A549 treated with dexamethasone at 1 μM for 4 hours (cell line): ENCODE measurements around the gene PDCL2. TPM values are rescaled to one million over a fixed set of nuclear protein-coding genes. Genes with fewer than 3 reads are reported as not detected.

ENCODE experiments used
- total RNA-seq: library from RNA; stranded (reverse); fragments of 200-300 nt; extraction: Qiagen RNA extraction; gene quantifications from 5 replicates; pipeline ENCODE4 v1.2.3, GENCODE V29; 2022

PDCL2 gene
- not detected in 5 replicates for total RNA-seq

DNA sequence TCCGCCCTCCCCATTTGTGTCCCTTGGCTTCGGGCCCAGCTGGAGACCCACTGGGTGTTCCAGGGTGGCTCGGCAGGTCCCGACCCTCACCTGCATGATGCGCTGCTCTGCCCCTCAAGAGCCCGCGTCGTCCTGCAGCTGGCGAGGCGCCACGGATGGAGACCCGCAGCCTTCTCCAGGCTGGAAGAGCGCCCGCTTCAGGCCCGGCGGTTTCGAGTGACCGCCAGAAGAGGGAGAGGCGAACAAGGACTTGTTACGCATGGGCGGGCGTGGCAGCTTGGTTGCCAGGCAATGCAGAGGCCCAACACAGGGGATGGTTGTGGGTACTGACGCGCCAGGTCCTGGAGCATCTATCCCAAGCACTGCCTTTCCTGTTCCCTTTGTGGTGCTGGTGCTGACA, at the start of gene PDCL2:
Gene PDCL2 (minus strand): TSS at position 232 of the 400 bp plus-strand sequence. CDS start 136 bp downstream, at position 96.

GRCh38 chr4:55635741-55636655, 44.0 kb upstream of the PDCL2 start, which contains the start of gene NMU:
NMU (minus strand) TSS chr4:55636298; CDS start chr4:55636192, 106 bp downstream.

DNA sequence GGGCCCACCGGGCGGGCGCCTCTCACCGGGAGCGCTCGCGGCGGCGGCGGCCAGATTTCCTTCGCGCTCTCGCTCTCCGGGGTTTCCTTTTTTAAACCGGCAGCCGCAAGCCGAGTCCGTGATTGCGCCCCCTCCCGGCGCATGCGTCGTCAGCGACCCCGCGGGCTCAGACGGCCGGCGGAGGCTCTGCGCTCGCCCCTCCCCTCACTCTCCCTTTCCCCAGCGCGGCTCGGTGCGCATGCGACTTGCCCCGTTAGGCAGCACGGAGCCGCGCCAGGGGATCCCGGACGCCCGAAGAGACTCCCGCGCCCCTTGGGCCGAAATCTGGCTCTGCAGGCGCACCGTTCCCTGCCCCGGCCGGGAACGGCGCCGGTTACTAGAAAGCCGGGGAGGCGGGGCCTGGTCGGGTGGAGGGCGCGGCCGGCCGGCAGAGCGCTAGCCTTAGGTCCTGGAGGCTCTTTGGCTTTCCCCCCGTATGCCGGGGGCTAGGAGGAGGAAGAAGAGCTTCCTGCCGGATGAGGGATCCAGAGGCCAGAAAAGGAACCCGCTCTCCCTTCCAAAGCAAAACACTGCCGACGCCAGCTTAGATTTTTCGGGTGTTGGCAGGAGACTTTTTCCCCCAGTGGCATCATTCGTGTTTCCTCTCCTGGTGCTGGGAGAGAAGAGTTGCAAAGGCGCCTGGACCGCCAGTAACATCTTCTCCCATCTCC, 45.1 kb downstream of the PDCL2 start, which contains the start of gene CLOCK:
Gene CLOCK (minus strand): TSS at position 154 of the 710 bp plus-strand sequence. CDS start 64,124 bp downstream, outside the sequence.

Other genes starting within 250 kb of the PDCL2 start
- 8.6 to 11.4 TPM (median 9.9 TPM) in 5 replicates for gene SRD5A3, start 246.0 kb downstream of the PDCL2 start, total RNA-seq
- 51.3 to 57.3 TPM (median 54.9 TPM) in 5 replicates for gene TMEM165, start 196.3 kb downstream of the PDCL2 start, total RNA-seq
- gene CLOCK, start 45.3 kb downstream of the PDCL2 start, total RNA-seq = 3.5 to 7.9 TPM (median 6.0 TPM) in 5 replicates
- 0.27 to 0.54 TPM (median 0.44 TPM) in 5 replicates for gene NMU, start 44.1 kb upstream of the PDCL2 start, total RNA-seq
- gene EXOC1L, start 227.5 kb upstream of the PDCL2 start, total RNA-seq = not detected in 5 replicates